Neural progenitor cell (in vitro differentiated cells): ENCODE data around the gene TSPAN12. TPM values are rescaled to one million over a fixed set of nuclear protein-coding genes. Genes with fewer than 3 reads are reported as not detected.
A peak's percentile ranks its signal among the peaks of the same experiment; 100 is the strongest.

ENCODE experiments used
- DNase-seq: peaks from one replicate; pipeline ENCODE4 v3.0.0-alpha.2; 2016; ENCODE audit warnings: low spot score
- H2AFZ ChIP-seq: fragments of 200-600 bp; sonication (generic); replicated peaks from 2 replicates; pipeline ENCODE4 v1.6.1; 2016; ENCODE audit warnings: antibody characterized with exemption
- H3F3A ChIP-seq: fragments of 200-600 bp; sonication (generic); 2 replicates; pipeline ENCODE4 v1.6.1; 2016; ENCODE audit warnings: antibody characterized with exemption, low read depth
- H3K27ac ChIP-seq: fragments of 200-600 bp; sonication (generic); 2 replicates; pipeline ENCODE4 v1.5.1; 2016; ENCODE audit warnings: mild to moderate bottlenecking
- H3K27me3 ChIP-seq: fragments of 200-600 bp; sonication (generic); 2 replicates; pipeline ENCODE4 v1.6.1; 2016; ENCODE audit warnings: mild to moderate bottlenecking, moderate library complexity
- H3K36me3 ChIP-seq: fragments of 200-600 bp; sonication (generic); 2 replicates; pipeline ENCODE4 v1.5.1; 2016
- H3K4me1 ChIP-seq: fragments of 200-600 bp; sonication (generic); 2 replicates; pipeline ENCODE4 v1.6.1; 2016; ENCODE audit warnings: mixed run types
- H3K4me2 ChIP-seq: fragments of 200-600 bp; sonication (generic); 2 replicates; pipeline ENCODE4 v1.6.1; 2016
- H3K4me3 ChIP-seq: fragments of 200-600 bp; sonication (generic); 2 replicates; pipeline ENCODE4 v1.5.1; 2016
- H3K79me2 ChIP-seq: fragments of 200-600 bp; sonication (generic); 2 replicates; pipeline ENCODE4 v1.6.1; 2016; ENCODE audit warnings: low read depth
- H3K9ac ChIP-seq: fragments of 200-600 bp; sonication (generic); 2 replicates; pipeline ENCODE4 v1.6.1; 2016
- H3K9me3 ChIP-seq: fragments of 200-600 bp; sonication (generic); 2 replicates; pipeline ENCODE4 v1.5.1; 2016; ENCODE audit warnings: low read depth
- H4K20me1 ChIP-seq: fragments of 200-600 bp; sonication (generic); 2 replicates; pipeline ENCODE4 v1.6.1; 2016; ENCODE audit warnings: low read depth
- H3K27ac Mint-ChIP-seq: 3 replicates; pipeline ENCODE4 v1.8.0; 2021; ENCODE audit warnings: mixed read lengths
- H3K27me3 Mint-ChIP-seq: 2 replicates; pipeline ENCODE4 v1.8.0; 2022; ENCODE audit warnings: low read depth, mild to moderate bottlenecking, inconsistent platforms, moderate library complexity, mixed read lengths; ENCODE audit not compliant: insufficient read depth
- H3K36me3 Mint-ChIP-seq: 3 replicates; pipeline ENCODE4 v1.8.0; 2021; ENCODE audit warnings: mixed read lengths
- H3K4me1 Mint-ChIP-seq: 3 replicates; pipeline ENCODE4 v1.8.0; 2021; ENCODE audit warnings: mixed read lengths
- H3K4me3 Mint-ChIP-seq: 3 replicates; pipeline ENCODE4 v1.8.0; 2021; ENCODE audit warnings: mild to moderate bottlenecking, moderate library complexity, mixed read lengths
- H3K9me3 Mint-ChIP-seq: 3 replicates; pipeline ENCODE4 v1.8.0; 2020; ENCODE audit warnings: mixed read lengths
- EZH2 ChIP-seq: fragments of 200-600 bp; sonication (generic); IDR thresholded peaks from 2 replicates; pipeline ENCODE4 v1.6.1; 2017; ENCODE audit warnings: antibody characterized with exemption, mild to moderate bottlenecking, moderate library complexity
- EZH2phosphoT487 ChIP-seq: fragments of 200-600 bp; sonication (generic); IDR thresholded peaks from 2 replicates; pipeline ENCODE4 v1.6.1; 2017; ENCODE audit warnings: antibody characterized with exemption
- total RNA-seq: library from RNA; depleted of rRNA; stranded (reverse); fragments of >200 nt; gene quantifications from 2 replicates; pipeline ENCODE4 v1.2.3, GENCODE V29; 2015; ENCODE audit warnings: low replicate concordance
- TF ChIP-seq, protein P1 (sequence below): fragments of 200-600 bp; sonication (generic); IDR thresholded peaks from 2 replicates; pipeline ENCODE4 v1.5.1; 2017; ENCODE audit warnings: antibody characterized with exemption, mild to moderate bottlenecking

Gene TSPAN12
- total RNA-seq, 1 donor from 2014 or later = 26.7 TPM

DNA sequence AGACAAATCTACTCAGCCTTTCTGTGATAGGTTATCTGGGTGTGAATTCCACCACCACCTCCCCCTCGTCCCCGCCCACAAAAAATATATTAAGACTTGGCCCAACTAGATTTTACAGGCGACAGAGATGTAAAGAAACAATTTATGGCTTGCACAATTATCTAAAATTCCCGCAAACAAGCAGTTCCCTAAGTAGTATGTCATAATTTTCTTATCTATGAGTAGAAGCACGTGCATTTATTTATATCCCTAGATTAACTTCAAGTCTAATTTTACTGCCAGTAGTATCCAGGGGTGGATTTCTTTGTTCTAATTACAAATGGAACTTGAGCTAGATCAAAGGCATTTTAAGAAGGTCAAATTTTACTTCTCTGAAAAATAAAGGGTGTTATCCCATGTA lies 1.7 kb downstream of the TSPAN12 start:
- H3K9me3 ChIP-seq = no peaks in the 10 kb centered on the region
- Mint-ChIP-seq H3K27ac (no peak overlapping the region), H3K4me3 (peak overlapping the region; percentile 95), H3K36me3 (peaks cover 5% of the 10 kb centered on the region), H3K9me3 (no peaks in the 10 kb centered on the region), H3K27me3 (peaks cover 7% of the 10 kb centered on the region), H3K4me1 (peaks cover 20% of the 10 kb centered on the region)
- H3K4me2 ChIP-seq = peak overlapping the region; percentile 83
- H4K20me1 ChIP-seq = no peaks in the 10 kb centered on the region
- no peak overlapping the region for H3K27ac ChIP-seq
- TF ChIP-seq EZH2 (no peak), EZH2phosphoT487 (no peak)
- TF ChIP-seq, protein P1, sequence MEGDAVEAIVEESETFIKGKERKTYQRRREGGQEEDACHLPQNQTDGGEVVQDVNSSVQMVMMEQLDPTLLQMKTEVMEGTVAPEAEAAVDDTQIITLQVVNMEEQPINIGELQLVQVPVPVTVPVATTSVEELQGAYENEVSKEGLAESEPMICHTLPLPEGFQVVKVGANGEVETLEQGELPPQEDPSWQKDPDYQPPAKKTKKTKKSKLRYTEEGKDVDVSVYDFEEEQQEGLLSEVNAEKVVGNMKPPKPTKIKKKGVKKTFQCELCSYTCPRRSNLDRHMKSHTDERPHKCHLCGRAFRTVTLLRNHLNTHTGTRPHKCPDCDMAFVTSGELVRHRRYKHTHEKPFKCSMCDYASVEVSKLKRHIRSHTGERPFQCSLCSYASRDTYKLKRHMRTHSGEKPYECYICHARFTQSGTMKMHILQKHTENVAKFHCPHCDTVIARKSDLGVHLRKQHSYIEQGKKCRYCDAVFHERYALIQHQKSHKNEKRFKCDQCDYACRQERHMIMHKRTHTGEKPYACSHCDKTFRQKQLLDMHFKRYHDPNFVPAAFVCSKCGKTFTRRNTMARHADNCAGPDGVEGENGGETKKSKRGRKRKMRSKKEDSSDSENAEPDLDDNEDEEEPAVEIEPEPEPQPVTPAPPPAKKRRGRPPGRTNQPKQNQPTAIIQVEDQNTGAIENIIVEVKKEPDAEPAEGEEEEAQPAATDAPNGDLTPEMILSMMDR = no peak
- H3K4me1 ChIP-seq = peaks cover 11% of the 10 kb centered on the region
- no peak overlapping the region for H3K9ac ChIP-seq
- H3K27me3 ChIP-seq = peaks cover 6% of the 10 kb centered on the region
- peak overlapping the region; percentile 97 for H2AFZ ChIP-seq
- no peaks in the 10 kb centered on the region for H3K36me3 ChIP-seq
- no peak for DNase-seq
- H3K4me3 ChIP-seq = peak overlapping the region; percentile 86
- H3K79me2 ChIP-seq = no peaks in the 10 kb centered on the region
- peaks cover 25% of the 10 kb centered on the region for H3F3A ChIP-seq

DNA sequence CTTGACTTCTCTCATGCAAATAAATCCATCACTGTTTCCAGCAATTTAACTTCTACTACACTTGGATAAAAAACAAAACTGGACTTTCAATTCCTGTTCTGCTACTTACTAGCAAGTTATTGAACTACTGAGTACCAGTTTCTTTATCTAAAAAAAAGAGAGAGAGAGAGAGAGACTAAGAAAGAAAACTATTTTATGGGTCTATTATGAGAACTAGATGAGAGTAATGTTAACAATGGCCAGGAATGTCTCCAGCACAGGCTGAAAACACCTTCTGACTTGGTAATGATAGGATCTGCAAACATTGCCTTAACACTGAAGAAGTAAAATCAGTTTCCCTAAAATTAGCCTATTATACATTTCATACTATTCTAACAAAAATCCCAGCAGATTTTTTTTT lies 5.2 kb downstream of the TSPAN12 start:
- Histone ChIP-seq H3K4me1 (peaks cover 11% of the 10 kb centered on the region), H3K36me3 (no peaks in the 10 kb centered on the region), H3K27ac (no peak overlapping the region), H3K9ac (no peak overlapping the region), H3K4me2 (no peak overlapping the region), H3K79me2 (no peaks in the 10 kb centered on the region), H3F3A (peaks cover 13% of the 10 kb centered on the region), H3K4me3 (no peak overlapping the region), H2AFZ (no peak overlapping the region), H4K20me1 (no peaks in the 10 kb centered on the region), H3K9me3 (no peaks in the 10 kb centered on the region), H3K27me3 (peaks cover 6% of the 10 kb centered on the region)
- no peak overlapping the region for H3K4me3 Mint-ChIP-seq
- no peak for TF ChIP-seq EZH2phosphoT487
- TF ChIP-seq, protein P1 = no peak
- no peak for TF ChIP-seq EZH2
- DNase-seq = no peak
- H3K27ac Mint-ChIP-seq = no peak overlapping the region
- H3K4me1 Mint-ChIP-seq = peaks cover 9% of the 10 kb centered on the region
- H3K27me3 Mint-ChIP-seq = peaks cover 7% of the 10 kb centered on the region
- no peaks in the 10 kb centered on the region for H3K9me3 Mint-ChIP-seq
- peaks cover 9% of the 10 kb centered on the region for H3K36me3 Mint-ChIP-seq

DNA sequence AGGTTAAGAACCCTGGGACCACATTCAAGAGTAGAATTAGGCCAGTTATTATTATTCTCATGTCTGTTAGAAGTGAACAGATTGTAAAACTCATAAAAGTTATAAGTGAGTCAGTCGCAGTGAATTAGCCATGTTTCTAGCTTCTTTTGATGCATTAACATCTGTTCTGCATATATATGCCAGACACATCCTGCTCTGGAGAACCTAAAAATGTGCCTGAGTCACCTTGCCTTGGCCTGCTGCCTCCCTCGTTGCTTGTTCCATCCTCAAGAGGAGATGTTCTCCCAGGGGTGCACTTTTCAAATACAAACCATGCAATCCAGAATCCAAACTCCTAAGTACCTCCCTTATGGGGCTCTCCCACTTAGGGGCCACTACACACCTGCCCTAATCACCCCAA lies 14.8 kb downstream of the TSPAN12 start:
- H3K9me3 Mint-ChIP-seq = peaks cover 17% of the 10 kb centered on the region

More for the DNA sequence above, 14.8 kb downstream of the TSPAN12 start:
- H3K27me3 ChIP-seq = no peaks in the 10 kb centered on the region
- no peaks in the 10 kb centered on the region for H4K20me1 ChIP-seq
- no peak overlapping the region for H2AFZ ChIP-seq
- no peaks in the 10 kb centered on the region for H3F3A ChIP-seq
- no peak overlapping the region for H3K9ac ChIP-seq
- H3K27ac ChIP-seq = no peak overlapping the region
- Mint-ChIP-seq H3K4me3 (no peak overlapping the region), H3K4me1 (no peaks in the 10 kb centered on the region), H3K27me3 (no peaks in the 10 kb centered on the region), H3K27ac (no peak overlapping the region), H3K36me3 (peaks cover 37% of the 10 kb centered on the region)
- H3K4me3 ChIP-seq = no peak overlapping the region
- no peaks in the 10 kb centered on the region for H3K4me1 ChIP-seq
- DNase-seq = no peak
- no peaks in the 10 kb centered on the region for H3K36me3 ChIP-seq
- H3K9me3 ChIP-seq = no peaks in the 10 kb centered on the region
- TF ChIP-seq, protein P1 = no peak
- TF ChIP-seq EZH2 (no peak), EZH2phosphoT487 (no peak)
- no peak overlapping the region for H3K4me2 ChIP-seq
- H3K79me2 ChIP-seq = no peaks in the 10 kb centered on the region
